OCI-LY7 (cell line): ENCODE measurements around the gene COQ5. TPM values are rescaled to one million over a fixed set of nuclear protein-coding genes. Genes with fewer than 3 reads are reported as not detected.
"Not testable (repeated sequence)": the region's sequence is repeated elsewhere in the genome, so short reads cannot be mapped to it uniquely, and the experiment has no call there.

Experiments used
- BruUV-seq: library from RNA; stranded (reverse); fragments of 400-500 nt; replicated peaks from 2 replicates; lab custom pipeline; 2021; lab: Mats Ljungman, UMichigan
- CTCF ChIA-PET: fragments of 300-600 bp; sonication (Branson Sonifier 250); formaldehyde crosslinking; loops from one replicate; lab custom pipeline; 2022; ENCODE audit warnings: antibody characterized with exemption; ENCODE audit not compliant: unreplicated experiment; lab: Charles Lee
- POLR2A ChIA-PET: fragments of 300-600 bp; sonication (Branson Sonifier 250); formaldehyde crosslinking; loops from one replicate; lab custom pipeline; 2022; ENCODE audit warnings: antibody characterized with exemption; lab: Charles Lee
- DNase-seq: peaks from one replicate; pipeline ENCODE4 v3.0.0-alpha.2; 2015; ENCODE audit warnings: low spot score
- H2AFZ ChIP-seq: fragments of 200-600 bp; sonication (generic), shearing (Covaris generic); 2 replicates; pipeline ENCODE4 v1.6.1; 2014; ENCODE audit warnings: mild to moderate bottlenecking, antibody characterized with exemption, low read length, moderate library complexity
- H3K27ac ChIP-seq: fragments of 200-600 bp; sonication (generic); 2 replicates; pipeline ENCODE4 v1.5.1; 2014; ENCODE audit warnings: mixed run types, low read depth, mild to moderate bottlenecking, moderate library complexity, low read length, inconsistent platforms; ENCODE audit not compliant: poor library complexity, severe bottlenecking
- H3K36me3 ChIP-seq: fragments of 200-600 bp; sonication (generic); 2 replicates; pipeline ENCODE4 v1.6.1; 2014; ENCODE audit warnings: mild to moderate bottlenecking, antibody characterized with exemption, low read length, moderate library complexity, mixed read lengths; ENCODE audit not compliant: insufficient read depth
- H3K4me1 ChIP-seq: fragments of 200-600 bp; sonication (generic); 2 replicates; pipeline ENCODE4 v1.5.1; 2014; ENCODE audit warnings: mild to moderate bottlenecking, low read length; ENCODE audit not compliant: insufficient read depth, poor library complexity, severe bottlenecking
- H3K4me2 ChIP-seq: fragments of 200-600 bp; sonication (generic); 2 replicates; pipeline ENCODE4 v1.6.1; 2014; ENCODE audit warnings: mild to moderate bottlenecking, low read length
- H3K4me3 ChIP-seq: fragments of 200-600 bp; sonication (generic); 2 replicates; pipeline ENCODE4 v1.5.1; 2014; ENCODE audit warnings: mild to moderate bottlenecking, low read depth, low read length; ENCODE audit not compliant: poor library complexity, severe bottlenecking
- H3K79me2 ChIP-seq: fragments of 200-600 bp; sonication (generic); 2 replicates; pipeline ENCODE4 v1.6.1; 2016; ENCODE audit warnings: low read depth, mild to moderate bottlenecking, low read length, moderate library complexity, mixed read lengths; ENCODE audit not compliant: insufficient read depth
- H3K9me2 ChIP-seq: fragments of 200-600 bp; sonication (generic); 2 replicates; pipeline ENCODE4 v1.6.1; 2016; ENCODE audit warnings: mild to moderate bottlenecking, low read length, mixed read lengths; ENCODE audit not compliant: insufficient read depth
- H3K9me3 ChIP-seq: fragments of 200-600 bp; sonication (generic); 2 replicates; pipeline ENCODE4 v1.6.1; 2014; ENCODE audit warnings: mild to moderate bottlenecking, mixed run types, low read length, mixed read lengths
- H4K20me1 ChIP-seq: fragments of 200-600 bp; sonication (generic); 2 replicates; pipeline ENCODE4 v1.6.1; 2014; ENCODE audit warnings: mild to moderate bottlenecking, antibody characterized with exemption, low read length, moderate library complexity, mixed read lengths; ENCODE audit not compliant: insufficient read depth
- CTCF ChIP-seq: fragments of 200-600 bp; sonication (generic); conservative IDR thresholded peaks from 2 replicates; pipeline ENCODE4 v1.5.1; 2014; ENCODE audit warnings: mild to moderate bottlenecking, antibody characterized with exemption, low read length, moderate library complexity, mixed read lengths
- EZH2phosphoT487 ChIP-seq: fragments of 200-600 bp; sonication (generic); IDR thresholded peaks from 2 replicates; pipeline ENCODE4 v1.6.1; 2018; ENCODE audit warnings: low read depth, borderline replicate concordance, mild to moderate bottlenecking, mixed run types, antibody characterized with exemption, low read length, moderate library complexity, mixed read lengths
- intact Hi-C: fragments of 100-400 bp; cut with micrococcal nuclease; formaldehyde crosslinking; loops from one replicate; pipeline ENCODE4 v1.10.0; 2022; ENCODE audit not compliant: unreplicated experiment
- total RNA-seq, 2 experiments: library from RNA; depleted of rRNA in 1 of 2; stranded (reverse); fragments of >200 nt in 1 of 2; shearing (Covaris generic) in 1 of 2; gene quantifications; 2 replicates each; pipeline ENCODE4 v1.2.3, GENCODE V29; 2014 to 2022

COQ5 gene
- total RNA-seq, 2 experiments from 2014 or later: 40.9 to 49.5 TPM

- peak overlapping the region; percentile 68 for H3K4me2 ChIP-seq
- CTCF ChIA-PET: no interaction called here
- DNase-seq: peak; percentile 21
- peaks cover 31% of the 10 kb centered on the region for H3K4me1 ChIP-seq
- POLR2A ChIA-PET: interaction anchor here (0.6 to 1.7 kb wide), 4 partner anchors 14 to 80 kb away, joined by 3 to 4 read pairs (median 3); partner anchors contain the start of gene POP5
- no TSS peak for BruUV-seq
- H3K27ac ChIP-seq: peak overlapping the region; percentile 55
- peak overlapping the region; percentile 78 for H3K4me3 ChIP-seq
- intact Hi-C loops: no loop called here
- H2AFZ ChIP-seq: peak overlapping the region; percentile 94
- no peaks in the 10 kb centered on the region; the same call in 1 of the 2 replicates for H3K9me3 ChIP-seq
- H3K79me2 ChIP-seq: peaks cover 15% of the 10 kb centered on the region
- no peaks in the 10 kb centered on the region for H3K9me2 ChIP-seq
- H4K20me1 ChIP-seq: no peaks in the 10 kb centered on the region
- no peak for TF ChIP-seq EZH2phosphoT487
- no peak for TF ChIP-seq CTCF
- H3K36me3 ChIP-seq: no peaks in the 10 kb centered on the region
Observed at GRCh38 chr12:120529641-120530417, 871 bp upstream of the COQ5 start.

- no peak for DNase-seq
- Histone ChIP-seq H3K79me2 (no peaks in the 10 kb centered on the region), H3K4me3 (no peak overlapping the region), H3K4me1 (no peaks in the 10 kb centered on the region), H3K4me2 (no peak overlapping the region), H2AFZ (no peak overlapping the region), H3K27ac (no peak overlapping the region), H3K9me3 (no peaks in the 10 kb centered on the region), H3K36me3 (0 out of 2 replicates have a peak, but pooled peaks cover 2% of the 10 kb centered on the region), H3K9me2 (no peaks in the 10 kb centered on the region), H4K20me1 (no peaks in the 10 kb centered on the region)
- CTCF ChIA-PET: no interaction called here
- intact Hi-C loops: no loop called here
- POLR2A ChIA-PET: interaction anchor here (0.5 to 1.5 kb wide), 4 partner anchors 12 to 197 kb away, joined by 3 to 4 read pairs (median 4); a partner anchor contains a TSS
- TF ChIP-seq EZH2phosphoT487 (no peak), CTCF (no peak)
- BruUV-seq: no TSS peak
Observed at GRCh38 chr12:120522568-120522967, 6.4 kb downstream of the COQ5 start.

- POLR2A ChIA-PET, BruUV-seq, H3K9me2 ChIP-seq, H3K79me2 ChIP-seq, H3K4me2 ChIP-seq, H3K9me3 ChIP-seq, intact Hi-C loops, H4K20me1 ChIP-seq, DNase-seq, H3K4me3 ChIP-seq, CTCF ChIA-PET, H3K4me1 ChIP-seq, H2AFZ ChIP-seq, H3K27ac ChIP-seq: not testable (repeated sequence)
- peaks cover 26% of the 10 kb centered on the region for H3K36me3 ChIP-seq
Observed at GRCh38 chr12:120519324-120519723, 9.6 kb downstream of the COQ5 start.
